A549 (cell line): ENCODE results near the gene MIA. TPM values are rescaled to one million over a fixed set of nuclear protein-coding genes. Genes with fewer than 3 reads are reported as not detected.
"Not testable (repeated sequence)": the region's sequence is repeated elsewhere in the genome, so short reads cannot be mapped to it uniquely, and the experiment has no call there.

Source experiments
- ATAC-seq, 2 experiments: fragments of 200-7000 bp in 1 of 2; fragments of >200 bp in 1 of 2; cut with Nextera tagmentation in 1 of 2; cut with Tn5 transposase in 1 of 2; 3 replicates each; pipeline versions ENCODE4 v1.8.0 to v1.9.1; 2018 to 2020; ENCODE audit warnings: mild to moderate bottlenecking in 1 of 2, moderate library complexity in 1 of 2
- CTCF ChIA-PET: fragments of 300-600 bp; sonication (Branson Sonifier 250); formaldehyde crosslinking; extraction: SDS; loops from one replicate; lab custom pipeline; 2021; ENCODE audit warnings: antibody characterized with exemption, inconsistent platforms; lab: Yijun Ruan, JAX
- POLR2A ChIA-PET: fragments of 350-600 bp; formaldehyde crosslinking; extraction: SDS; loops from one replicate; lab custom pipeline; 2021; ENCODE audit warnings: antibody characterized with exemption, inconsistent platforms; lab: Yijun Ruan, JAX
- DNase-seq, 2 experiments: peaks; one replicate each; pipeline versions ENCODE4 v3.0.0 to v3.0.0-alpha.2; 2011 to 2016; ENCODE audit warnings: low read depth in 1 of 2, low spot score in 1 of 2
- FAIRE-seq: peaks from 2 replicates; lab custom pipeline; 2011; peaks lifted over from hg19 to GRCh38; lab: Jason Lieb, UNC
- H3K27ac ChIP-seq, 2 experiments: fragments of >200 bp; sonication (Bioruptor Twin); formaldehyde crosslinking; 3 replicates each; pipeline ENCODE4 v1.5.1; 2016 to 2017
- H3K4me1 ChIP-seq: fragments of >200 bp; sonication (Bioruptor Twin); formaldehyde crosslinking; 3 replicates; pipeline ENCODE4 v1.6.1; 2016
- H3K4me2 ChIP-seq: fragments of >200 bp; sonication (Bioruptor Twin); formaldehyde crosslinking; 3 replicates; pipeline ENCODE4 v1.6.1; 2016
- H3K4me3 ChIP-seq: fragments of >200 bp; sonication (Bioruptor Twin); formaldehyde crosslinking; 3 replicates; pipeline ENCODE4 v1.5.1; 2016
- H3K9me3 ChIP-seq: fragments of >200 bp; sonication (Bioruptor Twin); formaldehyde crosslinking; 3 replicates; pipeline ENCODE4 v1.6.1; 2016
- ATOH8 ChIP-seq: fragments of 250-450 bp; sonication (Bioruptor Pico); IDR thresholded peaks from 2 replicates; pipeline ENCODE4 v1.5.0; 2020; ENCODE audit warnings: low read depth, mild to moderate bottlenecking, moderate library complexity
- BCL3 ChIP-seq: fragments of >200 bp; sonication (Bioruptor Twin); formaldehyde crosslinking; IDR thresholded peaks from 3 replicates; pipeline ENCODE4 v1.6.1; 2016
- CHD2 ChIP-seq: fragments of 150-350 bp; IDR thresholded peaks from 2 replicates; pipeline ENCODE4 v1.6.1; 2014; ENCODE audit warnings: low read length; ENCODE audit not compliant: partially characterized antibody
- ELK1 ChIP-seq: fragments of 150-350 bp; IDR thresholded peaks from 2 replicates; pipeline ENCODE4 v1.6.1; 2014; ENCODE audit warnings: low read depth, mild to moderate bottlenecking, low read length
- EP300 ChIP-seq, 2 experiments: fragments of >200 bp; sonication (Bioruptor Twin); formaldehyde crosslinking; IDR thresholded peaks; 2 replicates in 1 of 2; 3 replicates in 1 of 2; pipeline ENCODE4 v1.6.1; 2016 to 2017
- ESRRA ChIP-seq: fragments of 150-350 bp; IDR thresholded peaks from 2 replicates; pipeline ENCODE4 v1.6.1; 2014; ENCODE audit warnings: mild to moderate bottlenecking, low read length, borderline replicate concordance
- FOXS1 ChIP-seq: fragments of 250-450 bp; sonication (Bioruptor Pico); IDR thresholded peaks from 2 replicates; pipeline ENCODE4 v1.5.0; 2020; ENCODE audit warnings: mild to moderate bottlenecking, moderate library complexity
- HDAC2 ChIP-seq: fragments of 200-600 bp; sonication (generic); IDR thresholded peaks from 2 replicates; pipeline ENCODE4 v1.6.1; 2016
- HES2 ChIP-seq: fragments of >200 bp; sonication (Bioruptor Twin); formaldehyde crosslinking; IDR thresholded peaks from 2 replicates; pipeline ENCODE4 v1.6.1; 2016
- HOXA7 ChIP-seq: fragments of 250-450 bp; sonication (Bioruptor Pico); IDR thresholded peaks from 2 replicates; pipeline ENCODE4 v1.5.0; 2020; ENCODE audit warnings: mild to moderate bottlenecking, moderate library complexity
- HOXB5 ChIP-seq: fragments of 250-450 bp; sonication (Bioruptor Pico); IDR thresholded peaks from 2 replicates; pipeline ENCODE4 v1.5.0; 2020; ENCODE audit warnings: mild to moderate bottlenecking, moderate library complexity
- JUN ChIP-seq, 2 experiments: fragments of >200 bp; sonication (Bioruptor Twin); formaldehyde crosslinking; IDR thresholded peaks; 2 replicates in 1 of 2; 3 replicates in 1 of 2; pipeline ENCODE4 v1.6.1; 2016 to 2017
- MAFK ChIP-seq: fragments of 450-650 bp; IDR thresholded peaks from 2 replicates; pipeline ENCODE4 v1.6.1; 2014; ENCODE audit not compliant: partially characterized antibody
- MYC ChIP-seq: IDR thresholded peaks from 2 replicates; pipeline ENCODE4 v1.6.1; 2012; ENCODE audit warnings: mild to moderate bottlenecking, inconsistent platforms, low read length, improper control_type of control experiment, borderline replicate concordance
- NFE2L2 ChIP-seq: fragments of 150-350 bp; conservative IDR thresholded peaks from 2 replicates; pipeline ENCODE4 v1.6.1; 2014; ENCODE audit warnings: low read length
- POLR2A ChIP-seq: IDR thresholded peaks from 2 replicates; pipeline ENCODE4 v1.6.1; 2012; ENCODE audit warnings: mild to moderate bottlenecking, low read length
- POLR2AphosphoS2 ChIP-seq: conservative IDR thresholded peaks from 2 replicates; pipeline ENCODE4 v1.6.1; 2012; ENCODE audit warnings: low read length, improper control_type of control experiment, inconsistent platforms
- RFX5 ChIP-seq: fragments of 450-650 bp; IDR thresholded peaks from 2 replicates; pipeline ENCODE4 v1.7.1; 2014; ENCODE audit warnings: antibody characterized with exemption, mild to moderate bottlenecking, moderate library complexity
- SMC3 ChIP-seq: fragments of >200 bp; sonication (Bioruptor Twin); formaldehyde crosslinking; IDR thresholded peaks from 3 replicates; pipeline ENCODE4 v1.6.1; 2018; ENCODE audit warnings: inconsistent platforms
- TFCP2L1 ChIP-seq: fragments of 250-450 bp; sonication (Bioruptor Pico); IDR thresholded peaks from 2 replicates; pipeline ENCODE4 v1.5.0; 2021; ENCODE audit warnings: mild to moderate bottlenecking
- TP53 ChIP-seq: fragments of 250-450 bp; sonication (Bioruptor Pico); IDR thresholded peaks from 2 replicates; pipeline ENCODE4 v1.5.0; 2021; ENCODE audit warnings: mild to moderate bottlenecking, moderate library complexity
- ZC3H11A ChIP-seq: fragments of 450-650 bp; IDR thresholded peaks from 2 replicates; pipeline ENCODE4 v1.6.1; 2014; ENCODE audit warnings: antibody characterized with exemption, mild to moderate bottlenecking
- ZNF302 ChIP-seq: fragments of 250-450 bp; sonication (Bioruptor Pico); IDR thresholded peaks from 2 replicates; pipeline ENCODE4 v1.9.0; 2021; ENCODE audit warnings: inconsistent platforms, mild to moderate bottlenecking, moderate library complexity
- ZSCAN20 ChIP-seq: fragments of 250-450 bp; sonication (Bioruptor Pico); IDR thresholded peaks from 2 replicates; pipeline ENCODE4 v1.8.0; 2022; ENCODE audit warnings: mild to moderate bottlenecking, moderate library complexity
- WGBS: methylation state at CpG from one replicate; pipeline ENCODE4 v1.1.6; 2017; ENCODE audit errors: missing lambda C conversion rate; 5-methylcytosine and 5-hydroxymethylcytosine counted together
- polyA plus RNA-seq, 4 experiments: library from polyadenylated mRNA; depleted of rRNA in 3 of 4; stranded (reverse); fragments of >200 nt; fragmentation: RNase III in 1 of 4; extraction: RNeasy Plus Mini Kit Qiagen cat#74134 plus additional on column Dnase treatment in 1 of 4; gene quantifications; 2 replicates in 3 of 4; 3 replicates in 1 of 4; pipeline ENCODE4 v1.2.3, GENCODE V29; 2011 to 2017

The MIA gene
- polyA plus RNA-seq, 2 of the 4 experiments (the other 2 are of a cell fraction): not detected

- H3K4me1 ChIP-seq: no peaks in the 10 kb centered on the region
- no peak for TF ChIP-seq FOXS1 (CRISPR knock-in tag)
- TF ChIP-seq POLR2A: no peak
- TF ChIP-seq ESRRA: no peak
- TF ChIP-seq BCL3: no peak
- TF ChIP-seq POLR2AphosphoS2: no peak
- no peak overlapping the region for H3K4me3 ChIP-seq
- ChIA-PET POLR2A (interaction anchor here (2.2 kb wide), 1 partner anchor 9 kb away, joined by 7 read pairs; the partner anchor contains the start of gene RAB4B), CTCF (interaction anchor here (0.7 to 3.8 kb wide), 5 partner anchors 10 to 236 kb away, joined by 3 to 18 read pairs (median 3); no protein-coding TSS in a partner anchor)
- peaks cover 2% of the 10 kb centered on the region; the same call in 1 of the 3 replicates for H3K9me3 ChIP-seq
- peak; percentile 4 to 9; a peak in 2 of 6 replicates for ATAC-seq
- no peak overlapping the region for H3K4me2 ChIP-seq
- no peak overlapping the region for H3K27ac ChIP-seq
- 84% methylated on average over 5 of the region's 5 CpGs for WGBS
- FAIRE-seq: no peak
- no peak for DNase-seq
These were observed 6.5 kb upstream of the MIA start for GRCh38 chr19:40768869-40769268.

GRCh38 chr19:40771101-40771862 is 4.0 kb upstream of the MIA start:
- DNase-seq (peak in 1 of 2 experiments; percentile 80), ATAC-seq (peak; percentile 6 to 37; a peak in 3 of 6 replicates)
- H3K4me1 ChIP-seq, H3K9me3 ChIP-seq, FAIRE-seq, H3K27ac ChIP-seq, H3K4me3 ChIP-seq, H3K4me2 ChIP-seq: not testable (repeated sequence)
- CTCF ChIA-PET: interaction anchor here (1.3 to 3.8 kb wide), 6 partner anchors 17 to 136 kb away, joined by 5 to 18 read pairs (median 7); partner anchors contain the start of gene EGLN2
- peak; percentile 60; the same call in 1 of the 2 replicates for TF ChIP-seq RFX5
- TF ChIP-seq MAFK: peak; percentile 82
- 88% methylated on average over 10 of the region's 10 CpGs for WGBS
- POLR2A ChIA-PET: interaction anchor here (1.7 kb wide), 1 partner anchor 21 kb away, joined by 4 read pairs; the partner anchor contains the start of gene ACTMAP

- no peak for DNase-seq
- 88% methylated on average over 10 of the region's 10 CpGs for WGBS
- CTCF ChIA-PET: interaction anchor here (0.6 to 6.5 kb wide), 5 partner anchors 18 to 576 kb away, joined by 3 to 65 read pairs (median 16); partner anchors contain the start of gene EGLN2
- peaks cover 14% of the 10 kb centered on the region for H3K4me1 ChIP-seq
- no peak for TF ChIP-seq RFX5
- TF ChIP-seq JUN (IDR thresholded peaks at IDR 0.05): no peak
- no peak for TF ChIP-seq SMC3
- TF ChIP-seq TFCP2L1 (CRISPR knock-in tag): no peak
- TF ChIP-seq ZSCAN20 (CRISPR knock-in tag): no peak
- no peak for TF ChIP-seq HDAC2
- no peak for TF ChIP-seq CHD2
- TF ChIP-seq ATOH8 (CRISPR knock-in tag): no peak
- no peak for TF ChIP-seq HOXB5 (CRISPR knock-in tag)
- no peak for TF ChIP-seq EP300 (IDR thresholded peaks at IDR 0.05)
- no peak for TF ChIP-seq ZC3H11A
- TF ChIP-seq TP53 (CRISPR knock-in tag): no peak
- no peak for TF ChIP-seq HOXA7 (CRISPR knock-in tag)
- TF ChIP-seq NFE2L2: no peak
- TF ChIP-seq POLR2AphosphoS2: no peak
- TF ChIP-seq HES2: no peak
- no peak for TF ChIP-seq MYC
- no peak for TF ChIP-seq ESRRA
- no peak for TF ChIP-seq ELK1
- no peak for TF ChIP-seq ZNF302 (CRISPR knock-in tag)
- TF ChIP-seq, all 56 proteins: peak for 0
- Histone ChIP-seq H3K4me2 (no peak overlapping the region), H3K4me3 (no peak overlapping the region), H3K27ac (no peak overlapping the region), H3K9me3 (peaks cover 2% of the 10 kb centered on the region; the same call in 1 of the 3 replicates)
- no peak for ATAC-seq
- POLR2A ChIA-PET: no interaction called here
- FAIRE-seq: no peak
These were observed 306 bp downstream of the MIA start for GRCh38 chr19:40775632-40776022.
